Suprapubic skin (tissue), 3 donors: ENCODE measurements around the gene TNFRSF19.

ENCODE experiments used
- POLR2A ChIP-seq, 2 donors: fragments of 450-650 bp; IDR thresholded peaks; one replicate each; pipeline ENCODE4 v1.6.1; 2017; ENCODE audit warnings: antibody characterized with exemption in 2 of 2, mild to moderate bottlenecking in 2 of 2, moderate library complexity in 2 of 2
- TF ChIP-seq, protein P1 (sequence below), 2 donors: fragments of 200-600 bp in 1 of 2; fragments of 450-650 bp in 1 of 2; sonication (generic) in 1 of 2; IDR thresholded peaks; one replicate each; pipeline ENCODE4 v1.5.1; 2016 to 2019; ENCODE audit warnings: antibody characterized with exemption in 2 of 2, mild to moderate bottlenecking in 1 of 2, moderate library complexity in 1 of 2

DNA sequence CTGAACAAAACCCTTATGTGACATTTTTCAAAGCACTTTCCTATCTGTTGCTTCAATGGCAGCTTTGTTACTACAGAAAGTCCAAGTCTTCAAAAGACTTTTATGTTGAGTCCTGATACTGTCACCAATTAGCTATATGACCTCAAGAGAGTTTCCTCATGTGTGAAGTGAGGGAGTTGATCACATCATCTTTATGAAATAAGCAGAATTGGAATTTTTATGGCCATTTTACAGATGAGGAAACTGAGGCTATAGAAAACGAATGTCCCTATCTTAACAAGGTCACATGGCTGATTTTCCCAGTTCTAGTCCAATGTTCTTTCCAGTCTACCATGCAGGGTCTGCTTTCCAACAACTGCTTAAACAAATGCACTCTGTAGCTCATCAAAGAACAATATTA, 2.6 kb downstream of the TNFRSF19 start:
- TF ChIP-seq, protein P1, sequence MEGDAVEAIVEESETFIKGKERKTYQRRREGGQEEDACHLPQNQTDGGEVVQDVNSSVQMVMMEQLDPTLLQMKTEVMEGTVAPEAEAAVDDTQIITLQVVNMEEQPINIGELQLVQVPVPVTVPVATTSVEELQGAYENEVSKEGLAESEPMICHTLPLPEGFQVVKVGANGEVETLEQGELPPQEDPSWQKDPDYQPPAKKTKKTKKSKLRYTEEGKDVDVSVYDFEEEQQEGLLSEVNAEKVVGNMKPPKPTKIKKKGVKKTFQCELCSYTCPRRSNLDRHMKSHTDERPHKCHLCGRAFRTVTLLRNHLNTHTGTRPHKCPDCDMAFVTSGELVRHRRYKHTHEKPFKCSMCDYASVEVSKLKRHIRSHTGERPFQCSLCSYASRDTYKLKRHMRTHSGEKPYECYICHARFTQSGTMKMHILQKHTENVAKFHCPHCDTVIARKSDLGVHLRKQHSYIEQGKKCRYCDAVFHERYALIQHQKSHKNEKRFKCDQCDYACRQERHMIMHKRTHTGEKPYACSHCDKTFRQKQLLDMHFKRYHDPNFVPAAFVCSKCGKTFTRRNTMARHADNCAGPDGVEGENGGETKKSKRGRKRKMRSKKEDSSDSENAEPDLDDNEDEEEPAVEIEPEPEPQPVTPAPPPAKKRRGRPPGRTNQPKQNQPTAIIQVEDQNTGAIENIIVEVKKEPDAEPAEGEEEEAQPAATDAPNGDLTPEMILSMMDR (IDR thresholded peaks at IDR 0.05) = no peak
- TF ChIP-seq POLR2A (IDR thresholded peaks at IDR 0.05) = no peak
